ENCODE results near the gene PLCB1.

Gene PLCB1

GRCh38 chr20:8909596-8909995, 777.5 kb downstream of the PLCB1 start:
- DNase-seq, result no peak

- no peak for DNase-seq
Measured at GRCh38 chr20:8912096-8912495, 780.0 kb downstream of the PLCB1 start.

- peak in 1 of 14 donors; percentile 74 for DNase-seq
Measured at GRCh38 chr20:8912731-8913130, 780.7 kb downstream of the PLCB1 start.

GRCh38 chr20:8913456-8913855, 781.4 kb downstream of the PLCB1 start:
- no peak for DNase-seq

GRCh38 chr20:8914421-8914820, 782.4 kb downstream of the PLCB1 start:
- no peak for DNase-seq

- no peak for DNase-seq
Measured at GRCh38 chr20:8917084-8917483, 785.0 kb downstream of the PLCB1 start.

GRCh38 chr20:8918145-8918544, 786.1 kb downstream of the PLCB1 start:
- no peak for DNase-seq

- no peak for DNase-seq
Measured at GRCh38 chr20:8924539-8924938, 792.5 kb downstream of the PLCB1 start.

GRCh38 chr20:8930726-8931125, 798.7 kb downstream of the PLCB1 start:
- no peak for DNase-seq

GRCh38 chr20:8932192-8933165, 800.4 kb downstream of the PLCB1 start:
- DNase-seq, result no peak

- DNase-seq, result peak in 1 of 14 donors; percentile 1
Measured at GRCh38 chr20:8933381-8933807, 801.3 kb downstream of the PLCB1 start.

GRCh38 chr20:8934362-8934761, 802.3 kb downstream of the PLCB1 start:
- DNase-seq, result no peak

Data from C1 segment of cervical spinal cord (tissue), 14 donors.